HG02798 (cell line): Measurements from ENCODE around the gene TWF2.

ENCODE experiments used
- ATAC-seq: cut with Tn5 transposase; IDR thresholded peaks from one replicate; pipeline ENCODE4 v1.9.1; 2021; ENCODE audit warnings: mild to moderate bottlenecking; ENCODE audit not compliant: unreplicated experiment, poor library complexity

The TWF2 gene

GRCh38 chr3:52240059-52240885 is 1.3 kb upstream of the TWF2 start:
- ATAC-seq: no peak

DNA sequence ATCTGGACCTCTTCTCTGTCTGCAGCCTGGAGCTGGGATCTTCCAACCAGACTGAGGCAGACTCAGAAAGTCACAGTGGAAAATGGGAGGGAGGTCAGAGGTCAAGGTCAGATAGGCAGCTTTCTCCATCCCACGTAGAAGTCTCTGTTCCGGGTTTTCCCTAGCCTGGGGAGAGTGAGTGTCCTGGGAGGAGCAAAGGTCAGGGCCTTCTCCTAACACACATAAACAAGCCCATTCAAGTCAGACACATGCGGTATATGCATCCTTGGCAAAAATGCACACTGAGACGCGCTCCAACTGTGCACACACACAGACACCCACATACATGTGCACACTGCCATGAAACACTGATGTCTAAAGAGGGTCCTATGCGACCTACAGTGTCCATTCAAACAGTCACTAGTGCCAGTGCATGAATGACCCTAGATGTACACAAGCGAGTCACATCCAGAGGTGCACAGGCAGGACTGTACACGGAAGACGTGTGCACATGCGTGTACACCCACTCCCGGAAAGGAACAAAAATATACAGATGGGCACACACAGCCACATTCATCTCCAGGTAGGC is 681 bp downstream of the TWF2 start:
- no peak for ATAC-seq

DNA sequence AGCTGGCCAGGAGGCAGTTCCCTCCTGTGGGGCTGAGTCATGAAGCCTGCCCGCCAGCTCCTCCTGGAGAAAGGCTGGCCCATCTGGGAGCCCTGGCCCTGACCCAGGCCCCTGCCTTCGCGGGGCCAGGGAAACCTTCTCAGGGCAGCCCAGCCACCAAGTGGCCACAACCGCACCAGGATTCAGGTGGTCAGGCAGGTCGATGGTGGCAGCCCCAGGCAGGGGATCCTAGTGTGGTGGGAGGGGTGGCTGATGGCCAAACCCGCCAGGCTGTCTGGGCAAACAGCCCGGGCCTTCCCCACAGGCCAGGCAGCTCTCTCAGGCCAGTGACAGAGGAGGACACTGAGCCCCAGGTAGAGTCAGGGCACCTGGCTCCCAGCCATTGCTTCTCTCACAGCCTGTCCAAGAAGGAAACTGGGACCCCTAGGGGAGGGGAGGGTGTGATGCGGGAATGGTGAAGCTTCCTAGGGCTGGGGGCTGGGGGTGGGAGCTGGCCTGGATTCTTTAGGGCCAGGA is 1.2 kb downstream of the TWF2 start:
- ATAC-seq: no peak

DNA sequence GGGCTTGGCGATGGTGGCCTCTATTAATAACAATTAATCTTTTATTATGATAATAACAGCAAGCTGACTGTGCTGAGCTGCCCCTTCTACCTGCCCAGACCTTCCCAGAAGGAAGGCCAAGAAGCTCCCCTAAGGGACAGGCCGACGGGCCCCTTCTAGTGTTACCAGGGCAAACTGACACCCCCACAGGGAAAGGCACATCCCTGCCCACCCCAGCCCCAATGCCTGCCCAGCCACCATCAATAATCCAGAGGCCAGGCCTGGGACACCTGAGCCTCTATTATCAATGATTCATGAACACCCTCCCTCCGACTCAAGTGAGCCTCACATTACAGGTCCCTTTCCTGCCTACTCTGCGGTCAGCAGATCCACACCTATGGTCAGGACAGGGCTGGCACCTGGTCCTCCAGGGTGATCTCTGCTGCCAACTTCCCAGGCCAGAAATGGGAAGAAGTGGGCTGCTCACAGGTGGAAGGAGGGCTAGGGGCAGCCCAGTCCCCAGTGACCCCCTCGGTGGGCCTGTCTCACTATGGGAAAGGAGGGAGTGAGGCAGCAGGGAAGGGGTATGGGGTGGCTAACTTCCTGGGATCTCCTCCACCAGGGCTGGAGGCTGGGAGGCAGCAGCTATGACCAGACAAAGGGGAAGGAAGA is 1.8 kb downstream of the TWF2 start:
- ATAC-seq: no peak

- no peak for ATAC-seq
Measured at GRCh38 chr3:52236424-52236886, 2.5 kb downstream of the TWF2 start.

GRCh38 chr3:52234516-52235447 is 4.2 kb downstream of the TWF2 start:
- ATAC-seq: no peak

DNA sequence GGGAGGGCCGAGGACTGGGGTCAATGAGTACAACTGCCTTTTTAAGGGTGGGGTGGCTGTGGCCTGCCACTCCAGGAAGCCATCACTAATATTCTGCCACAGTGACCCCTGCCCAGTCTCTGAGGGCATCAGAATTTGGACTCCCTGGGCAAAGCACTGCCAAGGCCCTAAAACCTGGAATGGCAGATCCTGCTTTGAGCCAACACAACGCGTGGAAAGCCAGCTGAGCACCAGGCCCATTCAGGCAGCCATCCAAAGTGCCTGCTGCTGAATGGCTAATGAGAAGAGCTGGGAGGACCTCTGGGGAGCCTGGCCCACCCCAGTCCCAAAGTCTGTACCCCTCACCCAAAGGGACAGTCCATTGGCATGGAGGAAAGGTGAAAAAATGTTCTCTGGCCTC is 5.0 kb downstream of the TWF2 start:
- no peak for ATAC-seq

DNA sequence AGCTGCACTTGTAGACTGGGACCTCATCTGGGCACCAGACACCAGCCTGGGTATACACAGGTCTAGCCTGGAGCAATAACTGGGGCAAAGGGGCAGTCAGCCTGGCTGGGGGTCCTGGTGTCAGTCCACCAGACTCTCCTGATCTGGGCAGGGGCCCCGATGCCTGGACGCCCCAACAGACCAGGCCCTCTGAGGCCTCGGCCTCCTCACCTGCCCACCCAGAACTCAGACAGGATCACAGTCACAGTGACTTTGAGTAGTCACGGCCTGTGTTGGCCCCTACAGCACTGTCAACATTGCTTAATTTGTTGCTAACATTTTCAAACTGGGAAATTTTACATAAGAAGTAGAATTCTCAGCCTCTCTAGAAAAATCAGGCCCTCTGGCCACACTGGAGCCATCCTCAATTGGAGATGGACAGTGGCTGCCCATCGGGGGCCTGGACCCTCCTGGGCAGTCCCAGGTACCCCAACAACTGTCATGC is 5.8 kb downstream of the TWF2 start:
- ATAC-seq: no peak

DNA sequence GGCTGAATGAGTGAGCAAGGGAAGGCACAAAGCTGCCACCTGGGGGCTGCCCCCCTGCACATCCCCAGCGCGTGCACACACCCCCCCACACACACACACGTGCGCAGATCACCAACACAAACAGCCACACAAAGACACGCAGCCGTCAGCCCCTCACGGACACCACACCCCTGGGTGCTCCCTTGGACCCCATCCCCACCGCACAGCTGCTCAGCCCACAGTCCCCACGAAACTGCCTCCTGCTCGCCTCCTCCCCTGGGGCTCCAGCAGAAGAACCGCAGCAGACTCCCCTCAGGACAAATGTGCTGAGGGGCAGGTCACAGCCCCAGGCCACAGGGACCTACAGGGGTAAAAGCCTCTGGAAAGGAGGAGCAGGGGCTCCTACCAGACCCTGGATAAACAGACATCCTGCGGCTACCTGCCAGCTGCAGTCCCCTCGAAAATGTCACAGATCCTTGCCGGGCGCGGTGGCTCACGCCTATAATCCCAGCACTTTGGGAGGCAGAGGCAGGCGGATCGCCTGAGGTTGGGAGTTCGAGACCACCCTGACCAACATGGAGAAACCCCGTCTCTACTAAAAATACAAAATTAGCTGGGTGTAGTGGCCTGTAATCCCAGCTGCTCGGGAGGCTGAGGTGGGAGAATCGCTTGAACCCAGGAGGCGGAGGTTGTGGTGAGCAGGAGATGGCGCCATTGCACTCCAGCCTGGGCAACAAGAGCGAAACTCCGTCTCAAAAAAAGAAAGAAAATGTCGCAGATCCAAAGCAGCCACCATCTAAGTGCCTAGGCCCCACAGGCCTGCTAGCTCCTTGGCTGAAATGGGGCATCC is 6.5 kb downstream of the TWF2 start:
- ATAC-seq: no peak

DNA sequence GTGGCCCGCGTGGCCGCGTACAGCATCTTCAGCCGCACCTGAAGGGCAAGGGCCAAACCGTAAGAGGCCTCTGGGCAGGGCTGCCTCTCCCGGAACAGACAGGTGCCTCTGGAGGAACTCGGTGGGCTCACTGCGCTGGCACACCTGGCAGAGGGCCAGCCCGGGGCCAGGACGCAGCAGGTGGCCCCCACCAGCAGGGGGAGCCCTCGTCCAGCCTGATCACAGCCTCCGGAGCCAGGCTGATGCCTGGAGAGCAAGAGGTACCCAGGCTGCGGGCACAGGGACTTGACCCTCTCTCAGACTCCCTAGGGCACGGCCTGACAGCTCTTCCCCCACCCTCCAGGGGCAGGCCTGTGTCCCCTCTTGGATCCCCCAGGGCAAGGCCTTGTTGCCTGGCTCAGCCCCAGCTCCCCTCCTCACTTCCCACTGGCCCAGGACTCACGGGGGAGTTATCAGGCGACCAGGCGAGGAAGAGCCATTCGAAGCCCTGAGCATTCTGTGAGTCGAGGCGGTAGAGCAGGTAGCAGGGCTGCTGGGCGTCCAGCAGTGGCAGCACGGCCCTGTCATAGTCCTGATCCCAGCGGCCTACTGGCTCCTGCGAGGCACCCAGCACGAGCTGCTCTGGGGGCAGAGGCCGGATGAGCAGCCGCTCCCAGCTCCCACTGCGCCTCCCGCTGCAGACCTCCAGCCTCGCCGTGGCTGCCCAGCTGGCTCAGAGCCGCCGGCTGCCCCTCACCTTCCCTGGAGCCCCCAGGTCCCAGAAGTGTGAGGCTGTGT is 7.3 kb downstream of the TWF2 start:
- no peak for ATAC-seq

DNA sequence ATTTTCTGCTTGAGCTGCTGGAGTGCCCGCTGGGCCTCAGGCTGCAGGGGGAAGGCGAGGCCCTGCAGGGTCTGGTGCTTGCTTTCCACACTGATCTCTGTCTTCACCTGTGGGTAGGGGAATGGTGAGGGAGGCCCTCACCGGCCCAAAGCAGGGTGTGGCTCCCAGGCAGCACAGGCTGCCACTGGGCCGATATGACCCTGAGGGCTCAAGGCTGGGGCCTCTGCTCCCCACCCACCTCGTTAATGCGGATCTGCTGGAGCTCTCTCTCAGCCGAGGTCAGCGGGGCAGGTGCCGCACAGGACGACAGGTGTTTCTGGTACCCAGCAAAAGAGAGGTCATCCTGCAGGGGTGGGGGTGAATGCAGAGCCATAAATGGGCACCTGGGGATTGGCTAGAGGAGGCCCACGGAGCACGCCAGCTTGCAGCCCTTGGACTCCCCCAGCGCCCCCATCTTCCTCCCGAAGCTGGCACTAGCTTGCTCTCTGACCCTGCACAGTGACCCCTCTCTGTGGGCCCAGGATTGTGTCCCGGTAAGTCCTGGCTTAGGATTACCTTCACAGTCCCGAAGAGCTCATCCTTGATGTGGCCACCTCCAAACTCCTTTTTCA is 8.0 kb downstream of the TWF2 start:
- no peak for ATAC-seq

DNA sequence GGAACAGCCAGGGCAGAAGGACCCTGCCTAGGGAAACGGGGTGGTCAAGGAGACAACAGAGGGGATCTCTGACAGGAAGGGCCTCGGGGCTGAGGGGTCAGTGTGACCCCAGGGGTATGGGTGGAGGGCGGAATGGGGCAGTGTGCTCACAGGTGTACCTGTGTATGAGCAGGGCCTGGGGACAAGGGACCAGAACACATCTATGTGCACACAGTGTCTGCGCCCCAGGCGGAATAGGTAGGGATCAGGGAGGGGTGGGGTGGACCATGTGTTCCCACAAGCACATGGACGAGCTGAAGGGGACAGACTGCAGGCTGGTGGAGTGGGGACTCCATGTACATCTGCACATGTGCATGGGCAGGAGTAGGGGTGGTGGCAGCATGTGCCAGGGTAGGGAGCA is 8.5 kb downstream of the TWF2 start:
- no peak for ATAC-seq

- ATAC-seq: no peak
Measured at GRCh38 chr3:52229656-52230055, 9.3 kb downstream of the TWF2 start.

DNA sequence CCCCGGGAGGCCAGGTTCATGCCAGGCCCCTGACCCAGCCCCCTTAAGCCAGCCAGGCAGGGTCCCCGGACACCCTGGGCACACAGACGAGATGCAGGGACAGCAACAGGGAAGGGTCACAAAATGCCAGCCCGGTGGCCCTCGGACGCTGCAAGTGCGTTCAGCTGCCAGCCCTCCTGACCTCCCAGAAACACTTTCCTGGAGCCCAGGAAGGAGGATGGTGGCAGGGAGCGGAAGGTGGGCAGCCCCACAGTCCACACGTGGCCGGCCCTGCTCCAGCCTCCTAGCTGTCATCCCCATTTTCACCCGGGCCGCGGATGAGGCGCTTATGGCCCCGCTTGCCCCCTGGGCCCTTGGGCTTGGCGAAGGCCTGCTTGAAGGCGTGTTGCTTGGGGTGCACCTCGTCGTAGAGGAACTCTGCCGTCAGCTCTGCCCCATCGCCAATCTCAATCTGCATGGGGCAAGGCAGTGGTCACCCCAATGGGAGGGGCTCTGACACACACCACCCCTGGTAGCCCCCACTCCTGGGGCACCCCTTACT is 10.1 kb downstream of the TWF2 start:
- ATAC-seq: no peak

GRCh38 chr3:52228266-52228665 is 10.7 kb downstream of the TWF2 start:
- ATAC-seq: no peak

DNA sequence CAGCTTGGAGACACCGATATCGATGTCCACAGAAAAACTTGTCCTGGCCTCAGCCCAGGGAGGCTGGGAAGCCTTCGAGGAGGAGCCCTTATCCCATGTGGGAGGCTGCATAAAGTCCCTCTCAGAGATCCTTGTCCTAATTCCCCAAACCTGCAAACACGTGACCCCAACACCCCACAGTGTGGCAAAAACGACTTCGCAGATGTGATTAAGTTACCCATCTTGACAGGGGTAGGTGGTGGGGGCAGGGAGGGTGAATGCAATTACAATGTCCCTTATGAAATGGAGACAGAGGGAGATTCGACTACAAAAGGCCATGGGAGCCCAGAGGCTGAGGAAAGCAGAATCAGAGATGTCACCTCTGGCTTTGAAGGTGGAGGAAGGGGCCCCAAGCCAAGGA is 11.2 kb downstream of the TWF2 start:
- ATAC-seq: no peak

GRCh38 chr3:52227117-52227516 is 11.8 kb downstream of the TWF2 start:
- no peak for ATAC-seq
